Activated CD4-positive, alpha-beta T cell treated with anti-CD3 and anti-CD28 coated beads, Interleukin-2, amount 10 ng/mL, durations not matched to agents 24 days and 14 days (primary cell): ENCODE measurements around the gene HDAC7. TPM values are rescaled to one million over a fixed set of nuclear protein-coding genes. Genes with fewer than 3 reads are reported as not detected.
"Not testable (repeated sequence)": the region's sequence is repeated elsewhere in the genome, so short reads cannot be mapped to it uniquely, and the experiment has no call there.

Source experiments
- DNase-seq: peaks from one replicate; pipeline ENCODE4 v3.0.0; 2022
- H3K27ac Mint-ChIP-seq: one replicate; pipeline ENCODE4 v1.8.0; 2022; ENCODE audit warnings: mild to moderate bottlenecking, mixed read lengths
- H3K27me3 Mint-ChIP-seq: one replicate; pipeline ENCODE4 v1.8.0; 2022; ENCODE audit warnings: mixed read lengths
- H3K36me3 Mint-ChIP-seq: one replicate; pipeline ENCODE4 v1.8.0; 2022; ENCODE audit warnings: low read depth, mild to moderate bottlenecking, mixed read lengths
- H3K4me1 Mint-ChIP-seq: one replicate; pipeline ENCODE4 v1.8.0; 2021; ENCODE audit warnings: mixed read lengths
- H3K4me3 Mint-ChIP-seq: one replicate; pipeline ENCODE4 v1.8.0; 2022; ENCODE audit warnings: mild to moderate bottlenecking, moderate library complexity, mixed read lengths
- H3K9me3 Mint-ChIP-seq: one replicate; pipeline ENCODE4 v1.8.0; 2021; ENCODE audit warnings: mixed read lengths
- intact Hi-C: fragments of 100-400 bp; cut with micrococcal nuclease; formaldehyde crosslinking; loops from one replicate; pipeline ENCODE4 v1.15.1; 2023
- total RNA-seq: library from RNA; stranded (reverse); gene quantifications from 2 replicates; pipeline ENCODE4 v1.2.3, GENCODE V29; 2022

HDAC7 gene
- total RNA-seq, 1 donor from 2014 or later: 419 TPM

- H3K4me1 Mint-ChIP-seq: peaks cover 91% of the 10 kb centered on the region
- intact Hi-C loops: loop anchor here (2.0 kb wide), 1 partner anchor 51 kb away; no protein-coding TSS in a partner anchor
- H3K27ac Mint-ChIP-seq: peak overlapping the region; percentile 99
- not testable (repeated sequence) for DNase-seq, H3K9me3 Mint-ChIP-seq, H3K27me3 Mint-ChIP-seq
- H3K36me3 Mint-ChIP-seq: peaks cover 80% of the 10 kb centered on the region
- peak overlapping the region; percentile 88 for H3K4me3 Mint-ChIP-seq
These were observed 10.2 kb downstream of the HDAC7 start for GRCh38 chr12:47809518-47809917.

GRCh38 chr12:47808574-47809365 lies 10.9 kb downstream of the HDAC7 start:
- intact Hi-C loops: loop anchor here (1.0 to 2.0 kb wide), 5 partner anchors 10 to 77 kb away; no protein-coding TSS in a partner anchor

GRCh38 chr12:47808050-47808449 lies 11.7 kb downstream of the HDAC7 start:
- peak; percentile 95 for DNase-seq
- H3K36me3 Mint-ChIP-seq: peaks cover 80% of the 10 kb centered on the region
- no peaks in the 10 kb centered on the region for H3K9me3 Mint-ChIP-seq
- no peaks in the 10 kb centered on the region for H3K27me3 Mint-ChIP-seq
- intact Hi-C loops: loop anchor here (1.0 to 2.0 kb wide), 5 partner anchors 10 to 77 kb away; no protein-coding TSS in a partner anchor
- H3K4me1 Mint-ChIP-seq: peaks cover 92% of the 10 kb centered on the region
- peak overlapping the region; percentile 99 for H3K27ac Mint-ChIP-seq
- H3K4me3 Mint-ChIP-seq: peak overlapping the region; percentile 80

More at GRCh38 chr12:47808574-47809365, 10.9 kb downstream of the HDAC7 start:
- Mint-ChIP-seq H3K4me3 (peak overlapping the region; percentile 80), H3K27ac (peak overlapping the region; percentile 99), H3K36me3 (peaks cover 80% of the 10 kb centered on the region), H3K9me3 (no peaks in the 10 kb centered on the region), H3K27me3 (no peaks in the 10 kb centered on the region), H3K4me1 (peaks cover 91% of the 10 kb centered on the region)
- DNase-seq: peak; percentile 89

GRCh38 chr12:47807338-47807737 lies 12.4 kb downstream of the HDAC7 start:
- Mint-ChIP-seq H3K4me3 (peak overlapping the region; percentile 80), H3K36me3 (peaks cover 81% of the 10 kb centered on the region), H3K9me3 (no peaks in the 10 kb centered on the region), H3K27ac (peak overlapping the region; percentile 99), H3K4me1 (peaks cover 94% of the 10 kb centered on the region), H3K27me3 (no peaks in the 10 kb centered on the region)
- intact Hi-C loops: no loop called here
- no peak for DNase-seq

- Mint-ChIP-seq H3K36me3 (peaks cover 81% of the 10 kb centered on the region), H3K4me1 (peaks cover 90% of the 10 kb centered on the region), H3K9me3 (no peaks in the 10 kb centered on the region), H3K27ac (peak overlapping the region; percentile 99), H3K4me3 (peak overlapping the region; percentile 80), H3K27me3 (no peaks in the 10 kb centered on the region)
- DNase-seq: no peak
- intact Hi-C loops: no loop called here
These were observed 14.3 kb downstream of the HDAC7 start for GRCh38 chr12:47805417-47805816.

GRCh38 chr12:47804171-47804570 lies 15.5 kb downstream of the HDAC7 start:
- no peak for DNase-seq
- H3K27ac Mint-ChIP-seq: peak overlapping the region; percentile 99
- intact Hi-C loops: no loop called here
- H3K4me3 Mint-ChIP-seq: peak overlapping the region; percentile 80
- H3K27me3 Mint-ChIP-seq: no peaks in the 10 kb centered on the region
- no peaks in the 10 kb centered on the region for H3K9me3 Mint-ChIP-seq
- H3K36me3 Mint-ChIP-seq: peaks cover 84% of the 10 kb centered on the region
- peaks cover 83% of the 10 kb centered on the region for H3K4me1 Mint-ChIP-seq

- no peaks in the 10 kb centered on the region for H3K9me3 Mint-ChIP-seq
These were observed 16.4 kb downstream of the HDAC7 start for GRCh38 chr12:47803191-47803875.

GRCh38 chr12:47802312-47802711 lies 17.4 kb downstream of the HDAC7 start:
- Mint-ChIP-seq H3K27ac (peak overlapping the region; percentile 99), H3K4me1 (peaks cover 70% of the 10 kb centered on the region), H3K36me3 (peaks cover 80% of the 10 kb centered on the region), H3K27me3 (no peaks in the 10 kb centered on the region), H3K4me3 (peak overlapping the region; percentile 80), H3K9me3 (no peaks in the 10 kb centered on the region)
- intact Hi-C loops: loop anchor here (2.0 kb wide), 1 partner anchor 14 kb away; no protein-coding TSS in a partner anchor
- no peak for DNase-seq

More at GRCh38 chr12:47803191-47803875, 16.4 kb downstream of the HDAC7 start:
- DNase-seq: no peak
- Mint-ChIP-seq H3K4me1 (peaks cover 76% of the 10 kb centered on the region), H3K36me3 (peaks cover 82% of the 10 kb centered on the region), H3K27me3 (no peaks in the 10 kb centered on the region), H3K4me3 (peak overlapping the region; percentile 80), H3K27ac (peak overlapping the region; percentile 99)
- intact Hi-C loops: loop anchor here (2.0 kb wide), 1 partner anchor 15 kb away; no protein-coding TSS in a partner anchor

GRCh38 chr12:47801904-47802246 lies 17.8 kb downstream of the HDAC7 start:
- Mint-ChIP-seq H3K27me3 (no peaks in the 10 kb centered on the region), H3K4me1 (peaks cover 66% of the 10 kb centered on the region), H3K4me3 (peak overlapping the region; percentile 80), H3K36me3 (peaks cover 81% of the 10 kb centered on the region), H3K9me3 (no peaks in the 10 kb centered on the region), H3K27ac (peak overlapping the region; percentile 99)
- DNase-seq: no peak
- intact Hi-C loops: loop anchor here (2.0 kb wide), 1 partner anchor 13 kb away; no protein-coding TSS in a partner anchor

- H3K36me3 Mint-ChIP-seq: peaks cover 79% of the 10 kb centered on the region
- H3K4me1 Mint-ChIP-seq: peaks cover 60% of the 10 kb centered on the region
- intact Hi-C loops: no loop called here
These were observed 18.4 kb downstream of the HDAC7 start for GRCh38 chr12:47801170-47801903.

GRCh38 chr12:47800582-47800981 lies 19.1 kb downstream of the HDAC7 start:
- H3K27me3 Mint-ChIP-seq: no peaks in the 10 kb centered on the region
- peaks cover 75% of the 10 kb centered on the region for H3K36me3 Mint-ChIP-seq
- intact Hi-C loops: no loop called here
- no peak for DNase-seq
- H3K4me1 Mint-ChIP-seq: peaks cover 53% of the 10 kb centered on the region
- no peaks in the 10 kb centered on the region for H3K9me3 Mint-ChIP-seq
- H3K27ac Mint-ChIP-seq: peak overlapping the region; percentile 89
- H3K4me3 Mint-ChIP-seq: no peak overlapping the region

More at GRCh38 chr12:47801170-47801903, 18.4 kb downstream of the HDAC7 start:
- no peak overlapping the region for H3K4me3 Mint-ChIP-seq
- no peaks in the 10 kb centered on the region for H3K9me3 Mint-ChIP-seq
- H3K27me3 Mint-ChIP-seq: no peaks in the 10 kb centered on the region
- no peak for DNase-seq
- peak overlapping the region; percentile 99 for H3K27ac Mint-ChIP-seq

GRCh38 chr12:47799357-47799955 lies 20.2 kb downstream of the HDAC7 start:
- H3K4me3 Mint-ChIP-seq: no peak overlapping the region
- intact Hi-C loops: no loop called here
- no peaks in the 10 kb centered on the region for H3K9me3 Mint-ChIP-seq
- peaks cover 73% of the 10 kb centered on the region for H3K36me3 Mint-ChIP-seq
- DNase-seq: no peak
- H3K27me3 Mint-ChIP-seq: no peaks in the 10 kb centered on the region
- peak overlapping the region; percentile 67 for H3K27ac Mint-ChIP-seq
- peaks cover 41% of the 10 kb centered on the region for H3K4me1 Mint-ChIP-seq

- H3K4me3 Mint-ChIP-seq: no peak overlapping the region
- H3K36me3 Mint-ChIP-seq: peaks cover 74% of the 10 kb centered on the region
- H3K9me3 Mint-ChIP-seq: no peaks in the 10 kb centered on the region
- no peak for DNase-seq
- H3K27ac Mint-ChIP-seq: peak overlapping the region; percentile 62
- intact Hi-C loops: no loop called here
- H3K4me1 Mint-ChIP-seq: peaks cover 32% of the 10 kb centered on the region
- no peaks in the 10 kb centered on the region for H3K27me3 Mint-ChIP-seq
These were observed 21.2 kb downstream of the HDAC7 start for GRCh38 chr12:47798382-47798948.
